HUES6 (cell line): Measurements from ENCODE around the gene CDX2.

Source experiments
- H3K27ac ChIP-seq: 2 replicates; pipeline ENCODE4 v1.7.0; 2013; ENCODE audit warnings: low read depth, mild to moderate bottlenecking, low read length, inconsistent platforms
- H3K27me3 ChIP-seq: 2 replicates; pipeline ENCODE4 v1.6.1; 2013; ENCODE audit warnings: low read length; ENCODE audit not compliant: control insufficient read depth, insufficient read depth
- H3K36me3 ChIP-seq: 2 replicates; pipeline ENCODE4 v1.6.1; 2013; ENCODE audit warnings: low read length; ENCODE audit not compliant: control insufficient read depth, insufficient read depth
- H3K4me1 ChIP-seq: 2 replicates; pipeline ENCODE4 v1.6.1; 2013; ENCODE audit warnings: low read length; ENCODE audit not compliant: control insufficient read depth, insufficient read depth
- H3K4me3 ChIP-seq: 2 replicates; pipeline ENCODE4 v1.5.1; 2013; ENCODE audit warnings: low read depth, low read length
- H3K9ac ChIP-seq: one replicate; pipeline ENCODE4 v1.6.1; 2013; ENCODE audit warnings: mild to moderate bottlenecking, low read length
- H3K9me3 ChIP-seq: 2 replicates; pipeline ENCODE4 v1.6.1; 2013; ENCODE audit warnings: low read depth, low read length; ENCODE audit not compliant: control insufficient read depth, insufficient read depth

The CDX2 gene

GRCh38 chr13:27970382-27971235, 1.5 kb upstream of the CDX2 start:
- no peaks in the 10 kb centered on the region for H3K36me3 ChIP-seq
- H3K9me3 ChIP-seq, result no peaks in the 10 kb centered on the region
- H3K27ac ChIP-seq, result no peak overlapping the region
- H3K27me3 ChIP-seq, result peaks cover 100% of the 10 kb centered on the region
- H3K4me3 ChIP-seq, result peak overlapping the region; percentile 80; the same call in 1 of the 2 replicates
- peak overlapping the region; percentile 52 for H3K9ac ChIP-seq
- peaks cover 61% of the 10 kb centered on the region for H3K4me1 ChIP-seq

GRCh38 chr13:27969866-27970229, 733 bp upstream of the CDX2 start:
- Histone ChIP-seq H3K9ac (peak overlapping the region; percentile 52), H3K4me3 (peak overlapping the region; percentile 80; the same call in 1 of the 2 replicates), H3K4me1 (peaks cover 66% of the 10 kb centered on the region), H3K36me3 (no peaks in the 10 kb centered on the region), H3K27ac (no peak overlapping the region), H3K27me3 (peaks cover 100% of the 10 kb centered on the region), H3K9me3 (no peaks in the 10 kb centered on the region)

- Histone ChIP-seq H3K27ac (peak overlapping the region; percentile 54; the same call in 1 of the 2 replicates), H3K9ac (peak overlapping the region; percentile 97), H3K27me3 (peaks cover 100% of the 10 kb centered on the region)
These were observed 616 bp downstream of the CDX2 start for GRCh38 chr13:27968316-27969081.

GRCh38 chr13:27967736-27968315, 1.3 kb downstream of the CDX2 start:
- Histone ChIP-seq H3K9me3 (no peaks in the 10 kb centered on the region), H3K4me1 (peaks cover 76% of the 10 kb centered on the region), H3K27ac (no peak overlapping the region; the same call in 1 of the 2 replicates), H3K27me3 (peaks cover 100% of the 10 kb centered on the region), H3K9ac (peak overlapping the region; percentile 97), H3K4me3 (peak overlapping the region; percentile 80), H3K36me3 (no peaks in the 10 kb centered on the region)

More at GRCh38 chr13:27968316-27969081, 616 bp downstream of the CDX2 start:
- Histone ChIP-seq H3K4me3 (peak overlapping the region; percentile 80), H3K4me1 (peaks cover 70% of the 10 kb centered on the region), H3K36me3 (no peaks in the 10 kb centered on the region), H3K9me3 (no peaks in the 10 kb centered on the region)

- no peaks in the 10 kb centered on the region for H3K36me3 ChIP-seq
- peak overlapping the region; percentile 97 for H3K9ac ChIP-seq
- peaks cover 77% of the 10 kb centered on the region for H3K4me1 ChIP-seq
- peak overlapping the region; percentile 15; the same call in 1 of the 2 replicates for H3K27ac ChIP-seq
- H3K4me3 ChIP-seq, result peak overlapping the region; percentile 80; the same call in 1 of the 2 replicates
- no peaks in the 10 kb centered on the region for H3K9me3 ChIP-seq
- peaks cover 100% of the 10 kb centered on the region for H3K27me3 ChIP-seq
These were observed 1.8 kb downstream of the CDX2 start for GRCh38 chr13:27967203-27967735.

GRCh38 chr13:27966641-27967202, 2.4 kb downstream of the CDX2 start:
- Histone ChIP-seq H3K9me3 (no peaks in the 10 kb centered on the region), H3K4me1 (peaks cover 77% of the 10 kb centered on the region), H3K27ac (peak overlapping the region; percentile 15; the same call in 1 of the 2 replicates), H3K36me3 (no peaks in the 10 kb centered on the region), H3K27me3 (peaks cover 100% of the 10 kb centered on the region), H3K4me3 (peak overlapping the region; percentile 80), H3K9ac (peak overlapping the region; percentile 97)

GRCh38 chr13:27965740-27966640, 3.1 kb downstream of the CDX2 start:
- peaks cover 74% of the 10 kb centered on the region for H3K4me1 ChIP-seq
- peaks cover 100% of the 10 kb centered on the region for H3K27me3 ChIP-seq
- H3K9me3 ChIP-seq, result no peaks in the 10 kb centered on the region
- H3K36me3 ChIP-seq, result no peaks in the 10 kb centered on the region
- peak overlapping the region; percentile 80 for H3K4me3 ChIP-seq
- peak overlapping the region; percentile 15; the same call in 1 of the 2 replicates for H3K27ac ChIP-seq
- H3K9ac ChIP-seq, result peak overlapping the region; percentile 97

GRCh38 chr13:27965343-27965739, 3.8 kb downstream of the CDX2 start:
- Histone ChIP-seq H3K9me3 (no peaks in the 10 kb centered on the region), H3K4me3 (peak overlapping the region; percentile 80; the same call in 1 of the 2 replicates), H3K27ac (no peak overlapping the region), H3K9ac (peak overlapping the region; percentile 97), H3K4me1 (peaks cover 70% of the 10 kb centered on the region), H3K36me3 (no peaks in the 10 kb centered on the region), H3K27me3 (peaks cover 100% of the 10 kb centered on the region)

GRCh38 chr13:27964741-27965323, 4.3 kb downstream of the CDX2 start:
- peak overlapping the region; percentile 80; the same call in 1 of the 2 replicates for H3K4me3 ChIP-seq
- peaks cover 69% of the 10 kb centered on the region for H3K4me1 ChIP-seq
- no peak overlapping the region for H3K27ac ChIP-seq
- H3K9me3 ChIP-seq, result no peaks in the 10 kb centered on the region
- no peaks in the 10 kb centered on the region for H3K36me3 ChIP-seq
- peaks cover 100% of the 10 kb centered on the region for H3K27me3 ChIP-seq
- H3K9ac ChIP-seq, result peak overlapping the region; percentile 97
